Fibroblast of mammary gland (primary cell): Measurements from ENCODE around the gene PIK3R2.

Experiments used
- DNase-seq: peaks from one replicate; pipeline ENCODE4 v3.0.0-alpha.2; 2010; ENCODE audit warnings: low read depth
- H3K4me3 ChIP-seq: 2 replicates; pipeline ENCODE4 v1.5.1; 2011; ENCODE audit warnings: low read depth, mild to moderate bottlenecking, low read length, moderate library complexity; ENCODE audit not compliant: control insufficient read depth
- CTCF ChIP-seq: conservative IDR thresholded peaks from 2 replicates; pipeline ENCODE4 v1.5.1; 2011; ENCODE audit warnings: low read depth, low read length, inconsistent platforms; ENCODE audit not compliant: control insufficient read depth, insufficient read depth

The PIK3R2 gene

GRCh38 chr19:18110609-18111232 lies 42.2 kb upstream of the PIK3R2 start:
- DNase-seq, result no peak
- peak overlapping the region; percentile 60 for H3K4me3 ChIP-seq
- no peak for TF ChIP-seq CTCF

- peak; percentile 77 for DNase-seq
- H3K4me3 ChIP-seq, result no peak overlapping the region
- TF ChIP-seq CTCF, result peak; percentile 94
Observed at GRCh38 chr19:18112989-18113478, 39.9 kb upstream of the PIK3R2 start.

GRCh38 chr19:18113827-18114226 lies 39.1 kb upstream of the PIK3R2 start:
- DNase-seq, result no peak
- no peak overlapping the region for H3K4me3 ChIP-seq
- no peak for TF ChIP-seq CTCF

GRCh38 chr19:18114483-18114882 lies 38.5 kb upstream of the PIK3R2 start:
- TF ChIP-seq CTCF, result no peak
- no peak overlapping the region for H3K4me3 ChIP-seq
- no peak for DNase-seq

- DNase-seq, result no peak
- TF ChIP-seq CTCF, result no peak
- H3K4me3 ChIP-seq, result peak overlapping the region; percentile 37
Observed at GRCh38 chr19:18117364-18117691, 35.6 kb upstream of the PIK3R2 start.

- peak; percentile 70 for DNase-seq
- peak overlapping the region; percentile 61 for H3K4me3 ChIP-seq
- no peak for TF ChIP-seq CTCF
Observed at GRCh38 chr19:18117692-18118378, 35.1 kb upstream of the PIK3R2 start.
